WTC11 (cell line): Measurements from ENCODE around the gene CLIC5. TPM values are rescaled to one million over a fixed set of nuclear protein-coding genes. Genes with fewer than 3 reads are reported as not detected.

Source experiments
- ATAC-seq: fragments of 200-7000 bp; cut with Tn5 transposase; 2 replicates; pipeline ENCODE4 v1.10.0; 2021; ENCODE audit warnings: mild to moderate bottlenecking, moderate library complexity
- CTCF ChIA-PET: fragments of 300-600 bp; sonication (Branson Sonifier 250); formaldehyde crosslinking; loops from one replicate; lab custom pipeline; 2021; ENCODE audit warnings: antibody characterized with exemption; lab: Charles Lee
- POLR2A ChIA-PET: fragments of 350-600 bp; sonication (Branson Sonifier 250); formaldehyde crosslinking; loops from one replicate; lab custom pipeline; 2021; ENCODE audit warnings: antibody characterized with exemption; lab: Charles Lee
- DNase-seq: peaks from one replicate; pipeline ENCODE4 v3.0.0; 2021; ENCODE audit warnings: low spot score
- H3K27ac Mint-ChIP-seq: 2 replicates; pipeline ENCODE4 v1.8.0; 2021; ENCODE audit warnings: mixed read lengths
- H3K27me3 Mint-ChIP-seq: 2 replicates; pipeline ENCODE4 v1.8.0; 2021; ENCODE audit warnings: low read depth, mild to moderate bottlenecking, moderate library complexity, mixed read lengths
- H3K36me3 Mint-ChIP-seq: 2 replicates; pipeline ENCODE4 v1.8.0; 2021; ENCODE audit warnings: mixed read lengths
- H3K4me1 Mint-ChIP-seq: 2 replicates; pipeline ENCODE4 v1.8.0; 2022; ENCODE audit warnings: mixed read lengths
- H3K4me3 Mint-ChIP-seq: 2 replicates; pipeline ENCODE4 v1.8.0; 2021; ENCODE audit warnings: mild to moderate bottlenecking, moderate library complexity, mixed read lengths
- H3K9me3 Mint-ChIP-seq: 2 replicates; pipeline ENCODE4 v1.8.0; 2021; ENCODE audit warnings: mixed read lengths
- ARID4B ChIP-seq: sonication (generic); formaldehyde crosslinking; IDR thresholded peaks from 2 replicates; pipeline ENCODE4 v1.8.0; 2023; ENCODE audit warnings: missing genetic modification reagents, mild to moderate bottlenecking, borderline replicate concordance
- ATF2 ChIP-seq: sonication (generic); formaldehyde crosslinking; IDR thresholded peaks from 2 replicates; pipeline ENCODE4 v1.8.1; 2022; ENCODE audit warnings: low read depth, missing genetic modification reagents, borderline replicate concordance
- CREM ChIP-seq: sonication (generic); formaldehyde crosslinking; IDR thresholded peaks from 2 replicates; pipeline ENCODE4 v1.8.1; 2022; ENCODE audit warnings: mild to moderate bottlenecking, missing genetic modification reagents, moderate library complexity
- GRHL2 ChIP-seq: fragments of 250-450 bp; sonication (Bioruptor Pico); IDR thresholded peaks from 2 replicates; pipeline ENCODE4 v1.8.0; 2022; ENCODE audit warnings: mild to moderate bottlenecking, moderate library complexity; ENCODE audit not compliant: insufficient replicate concordance, severe bottlenecking
- NFYB ChIP-seq: sonication (generic); formaldehyde crosslinking; conservative IDR thresholded peaks from 2 replicates; pipeline ENCODE4 v1.8.0; 2022; ENCODE audit warnings: low read depth, missing genetic modification reagents
- OVOL2 ChIP-seq: fragments of 250-450 bp; sonication (Bioruptor Pico); IDR thresholded peaks from 2 replicates; pipeline ENCODE4 v1.9.0; 2021; ENCODE audit warnings: mild to moderate bottlenecking, borderline replicate concordance
- RORB ChIP-seq: fragments of 250-450 bp; sonication (Bioruptor Pico); IDR thresholded peaks from 2 replicates; pipeline ENCODE4 v1.9.0; 2021; ENCODE audit warnings: mild to moderate bottlenecking
- SMAD4 ChIP-seq: sonication (generic); formaldehyde crosslinking; IDR thresholded peaks from 2 replicates; pipeline ENCODE4 v1.8.0; 2022; ENCODE audit warnings: mild to moderate bottlenecking, missing genetic modification reagents
- SP1 ChIP-seq: sonication (generic); formaldehyde crosslinking; conservative IDR thresholded peaks from 2 replicates; pipeline ENCODE4 v1.8.1; 2022; ENCODE audit warnings: missing genetic modification reagents
- TEAD1 ChIP-seq: sonication (generic); formaldehyde crosslinking; IDR thresholded peaks from 2 replicates; pipeline ENCODE4 v1.8.0; 2022; ENCODE audit warnings: mild to moderate bottlenecking, missing genetic modification reagents
- USF1 ChIP-seq: sonication (generic); formaldehyde crosslinking; IDR thresholded peaks from 2 replicates; pipeline ENCODE4 v1.8.0; 2022; ENCODE audit warnings: mild to moderate bottlenecking, missing genetic modification reagents
- USF2 ChIP-seq: sonication (generic); formaldehyde crosslinking; IDR thresholded peaks from 2 replicates; pipeline ENCODE4 v1.8.1; 2023; ENCODE audit warnings: mild to moderate bottlenecking, missing genetic modification reagents, moderate library complexity
- ZMAT4 ChIP-seq: fragments of 250-450 bp; sonication (Bioruptor Pico); IDR thresholded peaks from 2 replicates; pipeline ENCODE4 v1.9.0; 2021; ENCODE audit warnings: mild to moderate bottlenecking
- ZNF263 ChIP-seq: sonication (generic); formaldehyde crosslinking; IDR thresholded peaks from 2 replicates; pipeline ENCODE4 v1.8.1; 2022; ENCODE audit warnings: low read depth, mild to moderate bottlenecking, moderate library complexity, missing genetic modification reagents
- ZNF281 ChIP-seq: sonication (generic); formaldehyde crosslinking; IDR thresholded peaks from 2 replicates; pipeline ENCODE4 v1.8.0; 2023; ENCODE audit warnings: mild to moderate bottlenecking, missing genetic modification reagents
- ZNF396 ChIP-seq: fragments of 250-450 bp; sonication (Bioruptor Pico); IDR thresholded peaks from 2 replicates; pipeline ENCODE4 v1.8.0; 2021; ENCODE audit warnings: mild to moderate bottlenecking, moderate library complexity, borderline replicate concordance
- ZNF416 ChIP-seq: fragments of 250-450 bp; sonication (Bioruptor Pico); IDR thresholded peaks from 2 replicates; pipeline ENCODE4 v1.9.0; 2021; ENCODE audit warnings: mild to moderate bottlenecking, inconsistent platforms
- ZSCAN18 ChIP-seq: fragments of 250-450 bp; sonication (Bioruptor Pico); IDR thresholded peaks from 2 replicates; pipeline ENCODE4 v2.1.2; 2022; ENCODE audit warnings: mild to moderate bottlenecking, moderate library complexity
- total RNA-seq: library from RNA; stranded (reverse); gene quantifications from 3 replicates; pipeline ENCODE4 v1.2.3, GENCODE V29; 2021

Gene CLIC5
- total RNA-seq, 1 experiment from 2014 or later, result 0.22 TPM

- ChIA-PET POLR2A (no interaction called here), CTCF (no interaction called here)
- no peak overlapping the region for H3K27ac Mint-ChIP-seq
- peaks cover 9% of the 10 kb centered on the region; the same call in 1 of the 2 replicates for H3K9me3 Mint-ChIP-seq
- H3K36me3 Mint-ChIP-seq, result no peaks in the 10 kb centered on the region
- H3K4me1 Mint-ChIP-seq, result peaks cover 8% of the 10 kb centered on the region
- no peak for TF ChIP-seq GRHL2 (CRISPR knock-in tag)
- DNase-seq (no peak), ATAC-seq (no peak)
- H3K27me3 Mint-ChIP-seq, result no peaks in the 10 kb centered on the region
- H3K4me3 Mint-ChIP-seq, result no peak overlapping the region
Observed at GRCh38 chr6:45886776-45887175, 128.9 kb downstream of the CLIC5 start.

GRCh38 chr6:45884336-45884735, 131.3 kb downstream of the CLIC5 start:
- no peak for DNase-seq
- H3K9me3 Mint-ChIP-seq, result peaks cover 9% of the 10 kb centered on the region; the same call in 1 of the 2 replicates
- no peak overlapping the region for H3K27ac Mint-ChIP-seq
- H3K4me3 Mint-ChIP-seq, result no peak overlapping the region
- CTCF ChIA-PET, result no interaction called here
- H3K27me3 Mint-ChIP-seq, result no peaks in the 10 kb centered on the region
- no peak for ATAC-seq
- peaks cover 4% of the 10 kb centered on the region for H3K4me1 Mint-ChIP-seq
- no peaks in the 10 kb centered on the region for H3K36me3 Mint-ChIP-seq
- TF ChIP-seq OVOL2 (CRISPR knock-in tag), result no peak
- 0 out of 2 replicates have a peak, but pooled peaks have one; percentile 26 for TF ChIP-seq USF1 (CRISPR knock-in tag)
- peak; percentile 58 for TF ChIP-seq USF2 (CRISPR knock-in tag)
- TF ChIP-seq NFYB (CRISPR knock-in tag), result peak; percentile 51
- POLR2A ChIA-PET, result no interaction called here

GRCh38 chr6:45882671-45883070, 133.0 kb downstream of the CLIC5 start:
- TF ChIP-seq ZNF281 (CRISPR knock-in tag) (no peak), SMAD4 (CRISPR knock-in tag) (no peak), CREM (CRISPR knock-in tag) (no peak), ZMAT4 (CRISPR knock-in tag) (no peak), ZNF396 (no peak), TEAD1 (no peak), ZNF416 (CRISPR knock-in tag) (no peak), ATF2 (CRISPR knock-in tag) (no peak), SP1 (CRISPR knock-in tag) (no peak), ZNF263 (no peak), RORB (CRISPR knock-in tag) (no peak), ZSCAN18 (CRISPR knock-in tag) (no peak), ARID4B (no peak)
- H3K36me3 Mint-ChIP-seq, result no peaks in the 10 kb centered on the region
- ChIA-PET CTCF (no interaction called here), POLR2A (no interaction called here)
- peaks cover 9% of the 10 kb centered on the region; the same call in 1 of the 2 replicates for H3K9me3 Mint-ChIP-seq
- H3K4me3 Mint-ChIP-seq, result no peak overlapping the region
- H3K4me1 Mint-ChIP-seq, result peaks cover 1% of the 10 kb centered on the region
- ATAC-seq, result no peak
- H3K27ac Mint-ChIP-seq, result no peak overlapping the region
- DNase-seq, result no peak
- no peaks in the 10 kb centered on the region for H3K27me3 Mint-ChIP-seq
